HT-29 (cell line): ENCODE results near the gene ZNF479. TPM values are rescaled to one million over a fixed set of nuclear protein-coding genes. Genes with fewer than 3 reads are reported as not detected.
"Not testable (repeated sequence)": the region's sequence is repeated elsewhere in the genome, so short reads cannot be mapped to it uniquely, and the experiment has no call there.

Source experiments
- DNase-seq: peaks from one replicate; pipeline ENCODE4 v3.0.0-alpha.2; 2015; ENCODE audit warnings: low spot score
- total RNA-seq: library from RNA; depleted of rRNA; stranded (reverse); fragments of >200 nt; shearing (Covaris generic); gene quantifications from 2 replicates; pipeline ENCODE4 v1.2.3, GENCODE V29; 2014; rRNA removed

Gene ZNF479
- 0.10 TPM in 1 of 2 replicates, not detected in the other for total RNA-seq

- not testable (repeated sequence) for DNase-seq
These were observed at the start of gene ZNF479 for GRCh38 chr7:57132336-57132735. TSS of gene ZNF479 (minus strand) at chr7:57132436. CDS start at chr7:57132324, 112 bp downstream.

GRCh38 chr7:57182031-57182430 lies 49.8 kb upstream of the ZNF479 start:
- no peak for DNase-seq

GRCh38 chr7:57181281-57181680 lies 49.0 kb upstream of the ZNF479 start:
- DNase-seq, result no peak

GRCh38 chr7:57179776-57180415 lies 47.7 kb upstream of the ZNF479 start:
- no peak for DNase-seq

- no peak for DNase-seq
These were observed 46.5 kb upstream of the ZNF479 start for GRCh38 chr7:57178768-57179139.

GRCh38 chr7:57177856-57178767 lies 45.9 kb upstream of the ZNF479 start:
- no peak for DNase-seq

- DNase-seq, result no peak
These were observed 44.8 kb upstream of the ZNF479 start for GRCh38 chr7:57176928-57177635.

- DNase-seq, result no peak
These were observed 33.2 kb upstream of the ZNF479 start for GRCh38 chr7:57165285-57165899.

- not testable (repeated sequence) for DNase-seq
These were observed 12.0 kb downstream of the ZNF479 start for GRCh38 chr7:57120123-57120784.
